Endothelial cell (in vitro differentiated cells): ENCODE data around the gene PCDHGC3. TPM values are rescaled to one million over a fixed set of nuclear protein-coding genes. Genes with fewer than 3 reads are reported as not detected.

Experiments
- DNase-seq: peaks from one replicate; pipeline ENCODE4 v3.0.0; 2021; ENCODE audit warnings: low spot score
- H3K27ac Mint-ChIP-seq: one replicate; pipeline ENCODE4 v1.8.0; 2021; ENCODE audit warnings: mixed read lengths, inconsistent platforms; ENCODE audit not compliant: unreplicated experiment
- H3K27me3 Mint-ChIP-seq: one replicate; pipeline ENCODE4 v1.8.0; 2021; ENCODE audit warnings: mild to moderate bottlenecking, moderate library complexity, mixed read lengths, inconsistent platforms; ENCODE audit not compliant: unreplicated experiment
- H3K36me3 Mint-ChIP-seq: one replicate; pipeline ENCODE4 v1.8.0; 2021; ENCODE audit warnings: mild to moderate bottlenecking, low read depth, mixed read lengths, inconsistent platforms; ENCODE audit not compliant: unreplicated experiment
- H3K4me1 Mint-ChIP-seq: one replicate; pipeline ENCODE4 v1.8.0; 2021; ENCODE audit warnings: mild to moderate bottlenecking, mixed read lengths, inconsistent platforms; ENCODE audit not compliant: unreplicated experiment
- H3K4me3 Mint-ChIP-seq: one replicate; pipeline ENCODE4 v1.8.0; 2021; ENCODE audit warnings: mild to moderate bottlenecking, mixed read lengths, inconsistent platforms; ENCODE audit not compliant: unreplicated experiment
- H3K9me3 Mint-ChIP-seq: one replicate; pipeline ENCODE4 v1.8.0; 2021; ENCODE audit warnings: mixed read lengths, inconsistent platforms; ENCODE audit not compliant: unreplicated experiment
- total RNA-seq: library from RNA; stranded (reverse); fragmentation: NEBNext Ultra II Directional; extraction: Animal tissue kit (Norgen Biotek cat#: 25700); gene quantifications from one replicate; pipeline ENCODE4 v1.2.1, GENCODE V29; 2021; ENCODE audit not compliant: unreplicated experiment
- TF ChIP-seq, protein P1 (sequence below): fragments of 200-600 bp; sonication (generic); IDR thresholded peaks from one replicate; pipeline ENCODE4 v1.5.0; 2021; ENCODE audit warnings: antibody characterized with exemption; ENCODE audit not compliant: unreplicated experiment

PCDHGC3 gene
- total RNA-seq, 1 donor from 2014 or later = 68.2 TPM

DNA sequence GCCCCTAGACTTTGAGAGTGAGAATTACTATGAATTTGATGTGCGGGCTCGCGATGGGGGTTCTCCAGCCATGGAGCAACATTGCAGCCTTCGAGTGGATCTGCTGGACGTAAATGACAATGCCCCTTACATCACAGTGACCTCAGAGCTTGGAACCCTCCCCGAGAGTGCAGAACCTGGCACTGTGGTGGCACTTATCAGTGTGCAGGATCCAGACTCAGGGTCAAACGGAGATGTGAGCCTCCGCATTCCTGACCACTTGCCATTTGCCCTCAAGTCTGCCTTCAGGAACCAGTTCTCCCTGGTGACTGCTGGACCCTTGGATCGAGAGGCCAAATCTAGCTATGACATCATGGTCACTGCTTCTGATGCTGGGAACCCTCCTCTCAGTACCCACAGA is 10.3 kb downstream of the PCDHGC3 start:
- peaks cover 17% of the 10 kb centered on the region for H3K27me3 Mint-ChIP-seq
- TF ChIP-seq, protein P1, sequence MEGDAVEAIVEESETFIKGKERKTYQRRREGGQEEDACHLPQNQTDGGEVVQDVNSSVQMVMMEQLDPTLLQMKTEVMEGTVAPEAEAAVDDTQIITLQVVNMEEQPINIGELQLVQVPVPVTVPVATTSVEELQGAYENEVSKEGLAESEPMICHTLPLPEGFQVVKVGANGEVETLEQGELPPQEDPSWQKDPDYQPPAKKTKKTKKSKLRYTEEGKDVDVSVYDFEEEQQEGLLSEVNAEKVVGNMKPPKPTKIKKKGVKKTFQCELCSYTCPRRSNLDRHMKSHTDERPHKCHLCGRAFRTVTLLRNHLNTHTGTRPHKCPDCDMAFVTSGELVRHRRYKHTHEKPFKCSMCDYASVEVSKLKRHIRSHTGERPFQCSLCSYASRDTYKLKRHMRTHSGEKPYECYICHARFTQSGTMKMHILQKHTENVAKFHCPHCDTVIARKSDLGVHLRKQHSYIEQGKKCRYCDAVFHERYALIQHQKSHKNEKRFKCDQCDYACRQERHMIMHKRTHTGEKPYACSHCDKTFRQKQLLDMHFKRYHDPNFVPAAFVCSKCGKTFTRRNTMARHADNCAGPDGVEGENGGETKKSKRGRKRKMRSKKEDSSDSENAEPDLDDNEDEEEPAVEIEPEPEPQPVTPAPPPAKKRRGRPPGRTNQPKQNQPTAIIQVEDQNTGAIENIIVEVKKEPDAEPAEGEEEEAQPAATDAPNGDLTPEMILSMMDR = no peak
- peaks cover 50% of the 10 kb centered on the region for H3K36me3 Mint-ChIP-seq
- peak overlapping the region; percentile 77 for H3K4me3 Mint-ChIP-seq
- no peak overlapping the region for H3K27ac Mint-ChIP-seq
- H3K9me3 Mint-ChIP-seq = no peaks in the 10 kb centered on the region
- DNase-seq = no peak
- H3K4me1 Mint-ChIP-seq = peaks cover 48% of the 10 kb centered on the region

DNA sequence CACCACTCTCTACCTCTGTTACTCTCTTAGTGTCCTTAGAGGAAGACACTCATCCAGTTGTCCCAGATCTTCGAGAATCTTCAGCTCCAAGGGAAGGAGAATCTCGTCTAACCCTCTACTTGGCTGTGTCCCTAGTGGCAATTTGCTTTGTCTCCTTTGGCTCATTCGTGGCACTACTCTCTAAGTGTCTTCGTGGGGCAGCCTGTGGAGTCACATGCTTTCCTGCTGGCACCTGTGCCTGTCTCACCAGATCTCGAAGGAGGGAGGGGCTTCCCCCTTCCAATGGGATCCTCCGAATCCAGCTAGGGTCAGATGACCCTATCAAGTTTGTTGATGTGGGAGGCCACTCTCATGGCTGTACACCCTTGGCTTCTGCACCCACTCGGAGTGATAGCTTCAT is 11.4 kb downstream of the PCDHGC3 start:
- Mint-ChIP-seq H3K9me3 (no peaks in the 10 kb centered on the region), H3K27me3 (peaks cover 17% of the 10 kb centered on the region), H3K27ac (no peak overlapping the region), H3K36me3 (peaks cover 51% of the 10 kb centered on the region), H3K4me1 (peaks cover 53% of the 10 kb centered on the region), H3K4me3 (peak overlapping the region; percentile 62)
- TF ChIP-seq, protein P1 = no peak
- DNase-seq = no peak

DNA sequence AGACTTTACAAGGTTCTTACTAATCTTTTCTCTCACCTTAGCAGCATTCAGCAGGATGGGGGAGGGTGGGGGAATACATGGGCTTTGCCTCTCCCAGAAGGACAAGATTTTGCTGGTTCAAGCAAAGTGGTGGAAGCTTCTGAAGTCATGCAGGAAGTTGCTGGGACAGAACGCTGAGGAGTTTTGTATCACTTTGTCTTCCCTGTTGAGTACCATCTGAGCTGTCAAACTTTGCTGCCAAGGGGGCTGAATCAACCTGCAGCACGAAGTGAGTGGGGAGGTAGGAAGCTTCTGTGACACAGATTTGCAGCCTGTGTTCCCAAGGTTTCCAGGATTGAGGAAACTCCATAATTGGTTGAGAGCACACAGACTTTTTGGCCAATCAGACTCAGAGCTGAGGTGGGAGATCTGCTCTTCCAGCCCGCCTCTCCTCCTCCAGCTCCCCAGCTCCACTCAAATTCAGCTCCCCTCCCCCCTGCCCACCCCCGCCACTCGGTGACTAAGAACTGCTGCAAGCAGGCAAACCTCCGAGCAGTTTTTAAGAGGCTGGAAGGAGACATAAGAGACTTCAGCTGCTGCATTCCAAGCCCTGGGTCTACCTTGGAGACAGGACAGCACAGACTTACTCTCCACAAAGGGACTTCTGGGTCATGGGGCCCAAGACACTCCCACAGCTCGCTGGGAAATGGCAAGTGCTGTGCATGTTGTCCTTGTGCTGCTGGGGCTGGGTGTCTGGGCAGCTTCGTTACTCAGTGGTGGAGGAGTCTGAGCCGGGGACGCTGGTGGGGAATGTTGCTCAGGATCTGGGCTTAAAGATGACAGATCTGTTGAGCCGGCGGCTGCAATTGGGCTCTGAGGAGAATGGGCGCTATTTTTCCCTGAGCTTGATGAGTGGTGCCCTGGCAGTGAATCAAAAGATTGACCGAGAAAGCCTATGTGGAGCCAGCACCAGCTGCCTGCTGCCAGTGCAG is 13.1 kb downstream of the PCDHGC3 start, which contains the start of gene PCDHGC5:
Gene PCDHGC5 (plus strand): TSS at position 491 of the 971 bp plus-strand sequence. CDS start 160 bp downstream, at position 651.
- H3K9me3 Mint-ChIP-seq = no peaks in the 10 kb centered on the region
- H3K27ac Mint-ChIP-seq = no peak within 1 kb of the TSS
- peaks cover 46% of the 10 kb centered on the region for H3K36me3 Mint-ChIP-seq
- TF ChIP-seq, protein P1 = no peak
- DNase-seq = no peak
- H3K27me3 Mint-ChIP-seq = peaks cover 22% of the 10 kb centered on the region
- H3K4me1 Mint-ChIP-seq = peaks cover 42% of the 10 kb centered on the region
- H3K4me3 Mint-ChIP-seq = peak within 1 kb of the TSS; percentile 25

DNA sequence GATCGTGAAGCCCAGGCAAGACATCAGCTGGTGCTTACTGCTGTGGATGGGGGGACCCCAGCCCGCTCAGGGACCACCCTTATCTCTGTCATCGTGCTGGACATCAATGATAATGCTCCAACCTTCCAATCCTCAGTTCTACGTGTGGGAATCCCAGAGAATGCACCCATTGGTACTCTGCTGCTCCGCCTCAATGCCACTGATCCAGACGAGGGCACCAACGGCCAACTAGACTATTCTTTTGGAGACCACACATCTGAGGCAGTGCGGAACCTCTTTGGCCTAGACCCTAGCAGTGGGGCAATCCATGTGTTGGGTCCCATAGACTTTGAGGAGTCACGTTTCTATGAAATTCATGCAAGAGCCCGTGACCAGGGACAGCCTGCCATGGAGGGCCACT is 14.1 kb downstream of the PCDHGC3 start:
- H3K27me3 Mint-ChIP-seq = peaks cover 20% of the 10 kb centered on the region
- TF ChIP-seq, protein P1 = no peak
- H3K9me3 Mint-ChIP-seq = no peaks in the 10 kb centered on the region
- H3K27ac Mint-ChIP-seq = no peak overlapping the region
- peaks cover 41% of the 10 kb centered on the region for H3K4me1 Mint-ChIP-seq
- DNase-seq = no peak
- H3K36me3 Mint-ChIP-seq = peaks cover 51% of the 10 kb centered on the region
- no peak overlapping the region for H3K4me3 Mint-ChIP-seq

DNA sequence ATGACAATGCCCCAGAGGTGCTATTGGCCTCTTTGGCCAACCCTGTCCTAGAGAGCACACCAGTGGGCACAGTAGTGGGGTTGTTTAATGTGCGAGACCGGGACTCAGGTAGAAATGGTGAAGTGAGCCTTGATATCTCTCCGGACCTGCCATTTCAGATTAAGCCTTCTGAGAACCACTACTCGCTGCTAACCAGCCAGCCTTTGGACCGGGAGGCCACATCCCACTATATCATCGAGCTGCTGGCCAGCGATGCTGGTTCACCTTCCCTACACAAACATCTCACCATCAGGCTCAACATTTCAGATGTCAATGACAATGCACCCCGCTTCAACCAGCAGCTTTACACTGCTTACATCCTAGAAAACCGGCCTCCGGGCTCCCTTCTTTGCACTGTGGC is 14.5 kb downstream of the PCDHGC3 start:
- Mint-ChIP-seq H3K4me3 (peak overlapping the region; percentile 78), H3K27ac (no peak overlapping the region), H3K9me3 (no peaks in the 10 kb centered on the region), H3K27me3 (peaks cover 20% of the 10 kb centered on the region), H3K36me3 (peaks cover 51% of the 10 kb centered on the region), H3K4me1 (peaks cover 38% of the 10 kb centered on the region)
- DNase-seq = no peak
- TF ChIP-seq, protein P1 = no peak
